Measurements from ENCODE around the gene C12orf76. TPM values are rescaled to one million over a fixed set of nuclear protein-coding genes. Genes with fewer than 3 reads are reported as not detected.

The C12orf76 gene
- total and polyA plus RNA-seq, 10 of the 15 experiments (the other 5 are each of a cell fraction or from before 2014, with no cell fraction given), result 3.6 to 20.4 (median 10.7) TPM

DNA sequence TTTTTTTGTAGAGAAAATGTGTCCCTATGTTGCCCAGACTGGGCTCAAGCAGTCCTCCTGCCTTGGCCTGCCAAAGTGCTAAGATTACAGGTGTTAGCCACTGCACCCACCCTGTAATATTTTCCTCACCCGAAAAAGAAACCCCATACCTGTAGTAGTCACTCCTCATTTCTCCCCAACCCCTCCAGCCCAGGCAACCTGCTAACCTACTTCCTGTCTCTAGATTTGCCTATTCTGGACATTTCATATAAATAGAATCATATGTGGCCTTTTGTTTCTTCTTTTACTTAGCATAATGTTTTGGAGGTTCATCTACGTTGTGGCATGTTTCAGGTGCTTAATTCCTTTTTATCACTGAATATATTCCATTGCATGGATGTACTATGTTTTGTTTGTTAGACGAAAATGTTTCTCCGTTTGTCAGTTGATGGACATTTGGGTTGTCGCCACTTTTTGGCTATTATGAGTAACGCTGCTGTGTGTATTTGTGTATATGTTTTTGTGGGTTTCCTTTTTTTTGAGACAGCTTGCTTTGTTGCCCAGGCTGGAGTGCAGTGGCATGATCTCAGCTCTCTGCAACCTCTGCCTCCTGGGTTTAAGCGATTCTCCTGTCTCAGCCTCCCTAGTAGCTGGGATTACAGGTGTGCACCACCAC is 42.9 kb downstream of the C12orf76 start:
- ChIA-PET RAD21 (ENCODE audit: unreplicated experiment) (interaction anchor here (0.8 to 3.1 kb wide), 4 partner anchors 12 to 105 kb away, joined by 3 to 17 read pairs (median 8); no protein-coding TSS in a partner anchor), CTCF (interaction anchor here (0.9 to 1.2 kb wide), 3 partner anchors 11 to 33 kb away, joined by 3 to 4 read pairs (median 3); no protein-coding TSS in a partner anchor), POLR2A (interaction anchor here (1.3 to 2.5 kb wide), 2 partner anchors 11 to 45 kb away, joined by 3 to 16 read pairs; no protein-coding TSS in a partner anchor), SMC1A (ENCODE audit: uncharacterized antibody, unreplicated experiment) (interaction anchor here (0.6 to 2.6 kb wide), 4 partner anchors 11 to 38 kb away, joined by 3 to 29 read pairs (median 6); no protein-coding TSS in a partner anchor)
- H3K27me3 ChIP-seq (replicated peaks in 1 of 2; ENCODE audit: control insufficient read depth in 2 of 2, insufficient read depth in 2 of 2, low read length in 1 of 2), result no peaks in the 10 kb centered on the region
- FAIRE-seq (no peak), ATAC-seq (peak; percentile 68), DNase-seq (ENCODE audit: low read depth, low spot score) (no peak)
- H3K4me3 ChIP-seq, result peak overlapping the region; percentile 65
- peak overlapping the region; percentile 72 for H3K27ac ChIP-seq (ENCODE audit: control insufficient read depth, insufficient read depth)
- TF ChIP-seq TBL1XR1 (IDR thresholded peaks at IDR 0.05; ENCODE audit: low read depth, low read length), result no peak
- TF ChIP-seq ATF2 (IDR thresholded peaks at IDR 0.05; ENCODE audit: low read length), result peak; percentile 18; the same call in 1 of the 2 replicates
- 0 out of 2 replicates have a peak, but pooled peaks have one; percentile 9 for TF ChIP-seq CREB1 (IDR thresholded peaks at IDR 0.05; ENCODE audit: low read depth)
- TF ChIP-seq MEF2B (IDR thresholded peaks at IDR 0.05; ENCODE audit: partially characterized antibody, poor library complexity, severe bottlenecking), result peak; percentile 25
- TF ChIP-seq PKNOX1 (IDR thresholded peaks at IDR 0.05), result peak; percentile 73
- TF ChIP-seq IKZF2 (IDR thresholded peaks at IDR 0.05), result 0 out of 4 replicates have a peak, but pooled peaks of 1 of the 2 experiments have one; percentile 13
- no peak for TF ChIP-seq HDAC2 (IDR thresholded peaks at IDR 0.05)
- peak in 1 of 2 experiments; percentile 71; a peak in 2 of 4 replicates for TF ChIP-seq SRF (IDR thresholded peaks at IDR 0.05; ENCODE audit: low read depth in 2 of 2, low read length in 2 of 2)
- TF ChIP-seq CREM (IDR thresholded peaks at IDR 0.05; ENCODE audit: low read depth), result peak; percentile 23; the same call in 1 of the 2 replicates
- TF ChIP-seq MEF2A (IDR thresholded peaks at IDR 0.05; ENCODE audit: insufficient read depth, low read depth, low read length), result peak; percentile 74; the same call in 1 of the 2 replicates
- TF ChIP-seq, protein P1, sequence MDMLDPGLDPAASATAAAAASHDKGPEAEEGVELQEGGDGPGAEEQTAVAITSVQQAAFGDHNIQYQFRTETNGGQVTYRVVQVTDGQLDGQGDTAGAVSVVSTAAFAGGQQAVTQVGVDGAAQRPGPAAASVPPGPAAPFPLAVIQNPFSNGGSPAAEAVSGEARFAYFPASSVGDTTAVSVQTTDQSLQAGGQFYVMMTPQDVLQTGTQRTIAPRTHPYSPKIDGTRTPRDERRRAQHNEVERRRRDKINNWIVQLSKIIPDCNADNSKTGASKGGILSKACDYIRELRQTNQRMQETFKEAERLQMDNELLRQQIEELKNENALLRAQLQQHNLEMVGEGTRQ (IDR thresholded peaks at IDR 0.05; ENCODE audit: borderline replicate concordance, low read depth, low read length), result no peak
- peak; percentile 26 for TF ChIP-seq JUNB (IDR thresholded peaks at IDR 0.05)
- 0 out of 2 replicates have a peak, but pooled peaks have one; percentile 31 for TF ChIP-seq RUNX3 (IDR thresholded peaks at IDR 0.05; ENCODE audit: low read length)
- peak; percentile 32 for TF ChIP-seq ATF7 (IDR thresholded peaks at IDR 0.05; ENCODE audit: low read depth)
- WGBS (ENCODE audit: insufficient coverage, insufficient replicate concordance, low lambda C conversion rate, missing lambda C conversion rate), result 2% methylated on average over 7 of the region's 7 CpGs
- in situ Hi-C loops (cut with MboI) (no loop called here), intact Hi-C loops (cut with micrococcal nuclease; ENCODE audit: unreplicated experiment) (no loop called here)
- H3K9me3 ChIP-seq (replicated peaks; ENCODE audit: control insufficient read depth, insufficient read depth, low read length), result no peaks in the 10 kb centered on the region; the same call in 2 of the 3 replicates
- no TSS peak for BruUV-seq (replicated peaks)
- peaks cover 63% of the 10 kb centered on the region for H3K79me2 ChIP-seq (ENCODE audit: control insufficient read depth, insufficient read depth, low read length)
- H2AFZ ChIP-seq (ENCODE audit: control insufficient read depth, low read depth, low read length), result no peak overlapping the region
- peaks cover 49% of the 10 kb centered on the region for H3K4me1 ChIP-seq (ENCODE audit: control insufficient read depth, insufficient read depth, low read length)
- peak overlapping the region; percentile 82 for H3K4me2 ChIP-seq (ENCODE audit: control insufficient read depth, insufficient read depth)
- peak overlapping the region; percentile 5; the same call in 1 of the 2 replicates for H3K9ac ChIP-seq (ENCODE audit: control insufficient read depth, insufficient read depth, low read length)
- peaks cover 0 to 5% of the 10 kb centered on the region in 2 experiments; a peak in 1 of 4 replicates for H3K36me3 ChIP-seq (ENCODE audit: control insufficient read depth in 2 of 2, insufficient read depth in 2 of 2, low read length in 1 of 2)
- no peaks in the 10 kb centered on the region for H4K20me1 ChIP-seq (ENCODE audit: control insufficient read depth, insufficient read depth)

All from GM12878 (cell line).